Loucy (cell line): ENCODE results near the gene CDKN1A.

ENCODE experiments used
- EZH2phosphoT487 ChIP-seq: fragments of 200-600 bp; IDR thresholded peaks from 2 replicates; pipeline ENCODE4 v1.6.1; 2018; ENCODE audit warnings: antibody characterized with exemption, mild to moderate bottlenecking, moderate library complexity, borderline replicate concordance
- TF ChIP-seq, protein P1 (sequence below): fragments of 200-600 bp; sonication (generic); conservative IDR thresholded peaks from 2 replicates; pipeline ENCODE4 v1.5.1; 2014; ENCODE audit warnings: mild to moderate bottlenecking, antibody characterized with exemption, low read length

DNA sequence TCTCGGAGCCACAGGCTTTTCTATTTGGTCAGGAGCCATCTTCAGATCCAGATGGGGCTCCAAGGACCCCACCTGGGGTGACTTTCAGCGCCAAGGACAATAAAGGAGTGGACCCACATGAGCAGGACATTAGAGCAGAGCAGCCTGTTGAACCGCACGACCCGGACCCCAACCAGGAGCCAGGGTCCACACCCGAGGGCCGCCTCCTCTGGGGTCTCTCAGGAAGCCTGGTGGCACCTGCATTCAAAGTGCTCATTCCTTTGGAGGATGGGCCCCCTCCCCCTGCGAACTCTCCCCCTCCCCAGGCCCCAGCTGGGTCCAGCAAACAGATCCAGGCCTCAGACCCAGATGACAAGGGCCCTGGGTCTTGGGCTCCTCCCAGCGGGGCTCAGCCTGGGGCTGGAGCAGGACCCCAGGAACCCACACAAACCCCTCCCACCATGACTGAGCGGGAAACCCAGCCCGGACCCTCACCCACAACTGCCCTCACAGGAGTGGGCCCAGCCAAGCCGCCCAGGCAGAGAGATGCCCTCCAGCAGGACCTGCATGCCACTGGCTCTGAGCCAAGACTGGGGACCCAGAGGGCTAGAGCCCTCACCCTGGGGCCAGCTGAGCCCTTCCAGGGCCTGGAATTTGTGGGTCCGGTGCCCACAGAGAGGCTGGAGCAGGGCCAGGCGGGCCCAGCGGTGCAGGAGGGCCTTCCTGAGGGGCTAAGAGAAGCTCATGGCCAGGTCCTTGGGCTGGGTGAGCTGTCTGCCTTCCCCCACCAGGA, 43.0 kb downstream of the CDKN1A start:
- TF ChIP-seq, protein P1, sequence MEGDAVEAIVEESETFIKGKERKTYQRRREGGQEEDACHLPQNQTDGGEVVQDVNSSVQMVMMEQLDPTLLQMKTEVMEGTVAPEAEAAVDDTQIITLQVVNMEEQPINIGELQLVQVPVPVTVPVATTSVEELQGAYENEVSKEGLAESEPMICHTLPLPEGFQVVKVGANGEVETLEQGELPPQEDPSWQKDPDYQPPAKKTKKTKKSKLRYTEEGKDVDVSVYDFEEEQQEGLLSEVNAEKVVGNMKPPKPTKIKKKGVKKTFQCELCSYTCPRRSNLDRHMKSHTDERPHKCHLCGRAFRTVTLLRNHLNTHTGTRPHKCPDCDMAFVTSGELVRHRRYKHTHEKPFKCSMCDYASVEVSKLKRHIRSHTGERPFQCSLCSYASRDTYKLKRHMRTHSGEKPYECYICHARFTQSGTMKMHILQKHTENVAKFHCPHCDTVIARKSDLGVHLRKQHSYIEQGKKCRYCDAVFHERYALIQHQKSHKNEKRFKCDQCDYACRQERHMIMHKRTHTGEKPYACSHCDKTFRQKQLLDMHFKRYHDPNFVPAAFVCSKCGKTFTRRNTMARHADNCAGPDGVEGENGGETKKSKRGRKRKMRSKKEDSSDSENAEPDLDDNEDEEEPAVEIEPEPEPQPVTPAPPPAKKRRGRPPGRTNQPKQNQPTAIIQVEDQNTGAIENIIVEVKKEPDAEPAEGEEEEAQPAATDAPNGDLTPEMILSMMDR, result no peak
- TF ChIP-seq EZH2phosphoT487, result no peak
